Esophagus squamous epithelium (tissue), 4 donors: ENCODE results near the gene AQP1.

Experiments used
- POLR2A ChIP-seq, 4 donors: fragments of 450-650 bp; IDR thresholded peaks; one replicate each; pipeline ENCODE4 v1.6.1; 2017; ENCODE audit warnings: antibody characterized with exemption in 4 of 4, mild to moderate bottlenecking in 4 of 4, moderate library complexity in 3 of 4
- TF ChIP-seq, protein P1 (sequence below), 6 experiments: fragments of 450-650 bp in 4 of 6; fragments of 200-600 bp in 2 of 6; sonication (generic) in 2 of 6; IDR thresholded peaks; one replicate each; pipeline ENCODE4 v1.5.1; 2016 to 2019; ENCODE audit warnings: antibody characterized with exemption in 6 of 6, mild to moderate bottlenecking in 4 of 6, moderate library complexity in 4 of 6

GRCh38 chr7:30950197-30950596 lies 38.5 kb downstream of the AQP1 start:
- TF ChIP-seq, protein P1, sequence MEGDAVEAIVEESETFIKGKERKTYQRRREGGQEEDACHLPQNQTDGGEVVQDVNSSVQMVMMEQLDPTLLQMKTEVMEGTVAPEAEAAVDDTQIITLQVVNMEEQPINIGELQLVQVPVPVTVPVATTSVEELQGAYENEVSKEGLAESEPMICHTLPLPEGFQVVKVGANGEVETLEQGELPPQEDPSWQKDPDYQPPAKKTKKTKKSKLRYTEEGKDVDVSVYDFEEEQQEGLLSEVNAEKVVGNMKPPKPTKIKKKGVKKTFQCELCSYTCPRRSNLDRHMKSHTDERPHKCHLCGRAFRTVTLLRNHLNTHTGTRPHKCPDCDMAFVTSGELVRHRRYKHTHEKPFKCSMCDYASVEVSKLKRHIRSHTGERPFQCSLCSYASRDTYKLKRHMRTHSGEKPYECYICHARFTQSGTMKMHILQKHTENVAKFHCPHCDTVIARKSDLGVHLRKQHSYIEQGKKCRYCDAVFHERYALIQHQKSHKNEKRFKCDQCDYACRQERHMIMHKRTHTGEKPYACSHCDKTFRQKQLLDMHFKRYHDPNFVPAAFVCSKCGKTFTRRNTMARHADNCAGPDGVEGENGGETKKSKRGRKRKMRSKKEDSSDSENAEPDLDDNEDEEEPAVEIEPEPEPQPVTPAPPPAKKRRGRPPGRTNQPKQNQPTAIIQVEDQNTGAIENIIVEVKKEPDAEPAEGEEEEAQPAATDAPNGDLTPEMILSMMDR (IDR thresholded peaks at IDR 0.05): no peak
- no peak for TF ChIP-seq POLR2A (IDR thresholded peaks at IDR 0.05)
